ENCODE data around the gene UBXN7. TPM values are rescaled to one million over a fixed set of nuclear protein-coding genes. Genes with fewer than 3 reads are reported as not detected.
"Not testable (repeated sequence)": the region's sequence is repeated elsewhere in the genome, so short reads cannot be mapped to it uniquely, and the experiment has no call there.

The UBXN7 gene
- total RNA-seq, 6 donors from 2014 or later = 8.7 to 45.5 (median 28.2) TPM

- H3K27ac ChIP-seq = no peak overlapping the region
- H3K27me3 ChIP-seq = no peaks in the 10 kb centered on the region
- DNase-seq (no peak), ATAC-seq (ENCODE audit: low FRiP score in 2 of 2) (no peak)
- no peak overlapping the region for H3K4me3 ChIP-seq
- WGBS, 2 donors = 93 to 97% methylated on average over 3 of the region's 3 CpGs
- TF ChIP-seq POLR2AphosphoS5 (IDR thresholded peaks at IDR 0.05) (no peak), POLR2A (IDR thresholded peaks at IDR 0.05) (no peak)
- H3K36me3 ChIP-seq = peaks cover 0 to 8% (median 1%) of the 10 kb centered on the region in 4 donors
- no peaks in the 10 kb centered on the region for H3K4me1 ChIP-seq
- H3K9me3 ChIP-seq = no peaks in the 10 kb centered on the region
Measured at GRCh38 chr3:196348698-196349097, 83.5 kb downstream of the UBXN7 start.

- peaks cover 0 to 3% (median 0%) of the 10 kb centered on the region in 4 donors for H3K36me3 ChIP-seq
- peak in 1 of 2 donors; percentile 54 for ATAC-seq (ENCODE audit: low FRiP score in 2 of 2)
- DNase-seq = no peak
- no peaks in the 10 kb centered on the region for H3K4me1 ChIP-seq
- no peaks in the 10 kb centered on the region for H3K9me3 ChIP-seq
- TF ChIP-seq CTCF (IDR thresholded peaks at IDR 0.05) (no peak), POLR2AphosphoS5 (IDR thresholded peaks at IDR 0.05) (no peak), EP300 (IDR thresholded peaks at IDR 0.05) (no peak), POLR2A (IDR thresholded peaks at IDR 0.05) (no peak)
- no peak overlapping the region for H3K4me3 ChIP-seq
- peak overlapping the region in 1 of 4 donors; percentile 16 for H3K27ac ChIP-seq
- WGBS, 2 donors = 59 to 66% methylated on average over 4 of the region's 4 CpGs
- H3K27me3 ChIP-seq = no peaks in the 10 kb centered on the region
Measured at GRCh38 chr3:196344663-196345062, 87.6 kb downstream of the UBXN7 start.

GRCh38 chr3:196343917-196344316 lies 88.3 kb downstream of the UBXN7 start:
- DNase-seq = peak in 1 of 2 donors; percentile 35
- H3K4me1 ChIP-seq; H3K9me3 ChIP-seq; H3K4me3 ChIP-seq; H3K27ac ChIP-seq; ATAC-seq (ENCODE audit: low FRiP score in 2 of 2); H3K27me3 ChIP-seq; H3K36me3 ChIP-seq: not testable (repeated sequence)
- 96% methylated on average over 13 of the region's 14 CpGs for WGBS, 2 donors

GRCh38 chr3:196341137-196341536 lies 91.1 kb downstream of the UBXN7 start:
- Histone ChIP-seq H3K36me3 (peaks cover 0 to 3% (median 0%) of the 10 kb centered on the region in 4 donors), H3K4me1 (no peaks in the 10 kb centered on the region), H3K27me3 (no peaks in the 10 kb centered on the region), H3K27ac (peak overlapping the region in 1 of 4 donors; percentile 11), H3K9me3 (no peaks in the 10 kb centered on the region), H3K4me3 (no peak overlapping the region)
- ATAC-seq (ENCODE audit: low FRiP score in 2 of 2) (peak in 1 of 2 donors; percentile 49), DNase-seq (no peak)
- TF ChIP-seq EP300 (IDR thresholded peaks at IDR 0.05) (no peak), CTCF (IDR thresholded peaks at IDR 0.05) (no peak), POLR2A (IDR thresholded peaks at IDR 0.05) (peak in 1 of 4 donors; percentile 17), POLR2AphosphoS5 (IDR thresholded peaks at IDR 0.05) (no peak)
- 56 to 62% methylated on average over 7 of the region's 7 CpGs for WGBS, 2 donors

- no peak for DNase-seq
- Histone ChIP-seq H3K4me1 (no peaks in the 10 kb centered on the region), H3K4me3 (no peak overlapping the region), H3K36me3 (no peaks in the 10 kb centered on the region), H3K27ac (no peak overlapping the region), H3K27me3 (no peaks in the 10 kb centered on the region), H3K9me3 (no peaks in the 10 kb centered on the region)
- WGBS, 2 donors = 60 to 64% methylated on average over 2 of the region's 2 CpGs
- no peak for ATAC-seq (ENCODE audit: low FRiP score in 2 of 2)
- TF ChIP-seq CTCF (IDR thresholded peaks at IDR 0.05) (no peak), POLR2AphosphoS5 (IDR thresholded peaks at IDR 0.05) (no peak), EP300 (IDR thresholded peaks at IDR 0.05) (no peak), POLR2A (IDR thresholded peaks at IDR 0.05) (no peak)
Measured at GRCh38 chr3:196340466-196340865, 91.8 kb downstream of the UBXN7 start.

- 86% methylated on average over 21 of the region's 21 CpGs for WGBS, 2 donors
- H3K36me3 ChIP-seq = no peaks in the 10 kb centered on the region
- H3K27ac ChIP-seq = no peak overlapping the region
- H3K4me3 ChIP-seq = no peak overlapping the region
- H3K27me3 ChIP-seq = no peaks in the 10 kb centered on the region
- H3K9me3 ChIP-seq = no peaks in the 10 kb centered on the region
- H3K4me1 ChIP-seq = no peaks in the 10 kb centered on the region
- no peak for TF ChIP-seq POLR2A (IDR thresholded peaks at IDR 0.05)
- TF ChIP-seq POLR2AphosphoS5 (IDR thresholded peaks at IDR 0.05) = no peak
- no peak for TF ChIP-seq CTCF (IDR thresholded peaks at IDR 0.05)
- TF ChIP-seq EP300 (IDR thresholded peaks at IDR 0.05) = no peak
- ATAC-seq (ENCODE audit: low FRiP score in 2 of 2) = no peak
- DNase-seq = peak in 1 of 2 donors; percentile 47
Measured at GRCh38 chr3:196339493-196340254, 92.6 kb downstream of the UBXN7 start.
